GM23338 (cell line): ENCODE measurements around the gene ATP9A. TPM values are rescaled to one million over a fixed set of nuclear protein-coding genes. Genes with fewer than 3 reads are reported as not detected.

Experiments
- ATAC-seq: fragments of 200-7000 bp; cut with Tn5 transposase; 3 replicates; pipeline ENCODE4 v1.9.1; 2020
- DNase-seq: peaks from one replicate; pipeline ENCODE4 v3.0.0-alpha.2; 2015; ENCODE audit warnings: low spot score
- H2AFZ ChIP-seq: fragments of 200-600 bp; sonication (generic); 2 replicates; pipeline ENCODE4 v1.8.0; 2016; ENCODE audit warnings: antibody characterized with exemption, mild to moderate bottlenecking, moderate library complexity
- H3F3A ChIP-seq: fragments of 200-600 bp; sonication (generic); replicated peaks from 2 replicates; pipeline ENCODE4 v1.8.0; 2017; ENCODE audit warnings: antibody characterized with exemption, mixed run types, low read depth
- H3K27ac ChIP-seq: fragments of 200-600 bp; sonication (generic); 2 replicates; pipeline ENCODE4 v1.6.1; 2016; ENCODE audit warnings: low read depth
- H3K27me3 ChIP-seq: fragments of 200-600 bp; sonication (generic); 2 replicates; pipeline ENCODE4 v1.8.0; 2016; ENCODE audit warnings: mild to moderate bottlenecking, mixed run types, moderate library complexity; ENCODE audit not compliant: insufficient read depth
- H3K36me3 ChIP-seq: fragments of 200-600 bp; sonication (generic); 2 replicates; pipeline ENCODE4 v1.8.0; 2016; ENCODE audit warnings: mild to moderate bottlenecking; ENCODE audit not compliant: insufficient read depth
- H3K4me1 ChIP-seq: fragments of 200-600 bp; sonication (generic); 2 replicates; pipeline ENCODE4 v1.8.0; 2016; ENCODE audit warnings: mild to moderate bottlenecking, moderate library complexity; ENCODE audit not compliant: insufficient read depth
- H3K4me2 ChIP-seq: fragments of 200-600 bp; sonication (generic); 2 replicates; pipeline ENCODE4 v1.7.1; 2017; ENCODE audit warnings: mixed run types
- H3K4me3 ChIP-seq: fragments of 200-600 bp; sonication (generic); 2 replicates; pipeline ENCODE4 v1.6.1; 2016; ENCODE audit warnings: mixed run types
- H3K79me2 ChIP-seq: fragments of 200-600 bp; sonication (generic); replicated peaks from 2 replicates; pipeline ENCODE4 v1.8.0; 2017; ENCODE audit warnings: mild to moderate bottlenecking; ENCODE audit not compliant: insufficient read depth
- H3K9me2 ChIP-seq: fragments of 200-600 bp; sonication (generic); 2 replicates; pipeline ENCODE4 v1.8.0; 2017; ENCODE audit not compliant: insufficient read depth
- H4K20me1 ChIP-seq: fragments of 200-600 bp; sonication (generic); replicated peaks from 2 replicates; pipeline ENCODE4 v1.8.0; 2017; ENCODE audit warnings: mild to moderate bottlenecking; ENCODE audit not compliant: insufficient read depth
- H3K27ac Mint-ChIP-seq: 2 replicates; pipeline ENCODE4 v1.8.0; 2020; ENCODE audit warnings: inconsistent platforms, mild to moderate bottlenecking, moderate library complexity, mixed read lengths
- H3K27me3 Mint-ChIP-seq: 3 replicates; pipeline ENCODE4 v1.8.0; 2022; ENCODE audit warnings: low read depth, mild to moderate bottlenecking, moderate library complexity, mixed read lengths, inconsistent platforms; ENCODE audit not compliant: insufficient read depth, poor library complexity
- H3K36me3 Mint-ChIP-seq: 3 replicates; pipeline ENCODE4 v1.8.0; 2021; ENCODE audit warnings: low read depth, mild to moderate bottlenecking, inconsistent platforms, moderate library complexity, mixed read lengths
- H3K4me1 Mint-ChIP-seq: 3 replicates; pipeline ENCODE4 v1.8.0; 2020; ENCODE audit warnings: mild to moderate bottlenecking, inconsistent platforms, mixed read lengths
- H3K4me3 Mint-ChIP-seq: 3 replicates; pipeline ENCODE4 v1.8.0; 2021; ENCODE audit warnings: moderate library complexity, mild to moderate bottlenecking, inconsistent platforms, mixed read lengths
- H3K9me3 Mint-ChIP-seq: 3 replicates; pipeline ENCODE4 v1.8.0; 2020; ENCODE audit warnings: moderate library complexity, mild to moderate bottlenecking, inconsistent platforms, mixed read lengths
- POLR2AphosphoS5 ChIP-seq: IDR thresholded peaks from 2 replicates; pipeline ENCODE4 v1.6.1; 2016; ENCODE audit warnings: antibody characterized with exemption, low read depth
- ZNF114 ChIP-seq: fragments of 250-450 bp; sonication (Bioruptor Pico); IDR thresholded peaks from 2 replicates; pipeline ENCODE4 v1.5.0; 2020; ENCODE audit warnings: mild to moderate bottlenecking, moderate library complexity
- ZNF331 ChIP-seq: fragments of 250-450 bp; sonication (Bioruptor Pico); IDR thresholded peaks from 2 replicates; pipeline ENCODE4 v1.5.0; 2020; ENCODE audit warnings: low read depth, mild to moderate bottlenecking, moderate library complexity
- polyA plus RNA-seq: library from polyadenylated mRNA; unstranded; fragments of >200 nt; fragmentation: Nextera tagmentation; extraction: Ambion mirVana; gene quantifications from 2 replicates; pipeline ENCODE4 v1.2.1, GENCODE V29; 2016
- total RNA-seq: library from RNA; depleted of rRNA; stranded (reverse); fragments of >200 nt; shearing (Covaris generic); gene quantifications from 2 replicates; pipeline ENCODE4 v1.2.3, GENCODE V29; 2014
- TF ChIP-seq, protein P1 (sequence below), 2 experiments: fragments of 200-600 bp in 1 of 2; sonication (generic) in 1 of 2; conservative IDR thresholded peaks; 2 replicates each; pipeline versions ENCODE4 v1.5.1 to v1.6.1; 2016 to 2017; ENCODE audit warnings: antibody characterized with exemption in 2 of 2, low read depth in 2 of 2, mild to moderate bottlenecking in 2 of 2, moderate library complexity in 1 of 2
- TF ChIP-seq, protein P2 (sequence below): IDR thresholded peaks from one replicate; pipeline ENCODE4 v1.6.1; 2018; ENCODE audit warnings: antibody characterized with exemption; ENCODE audit not compliant: unreplicated experiment

ATP9A gene
- total and polyA plus RNA-seq, 2 experiments from 2014 or later, result 0.94 to 5.9 TPM

DNA sequence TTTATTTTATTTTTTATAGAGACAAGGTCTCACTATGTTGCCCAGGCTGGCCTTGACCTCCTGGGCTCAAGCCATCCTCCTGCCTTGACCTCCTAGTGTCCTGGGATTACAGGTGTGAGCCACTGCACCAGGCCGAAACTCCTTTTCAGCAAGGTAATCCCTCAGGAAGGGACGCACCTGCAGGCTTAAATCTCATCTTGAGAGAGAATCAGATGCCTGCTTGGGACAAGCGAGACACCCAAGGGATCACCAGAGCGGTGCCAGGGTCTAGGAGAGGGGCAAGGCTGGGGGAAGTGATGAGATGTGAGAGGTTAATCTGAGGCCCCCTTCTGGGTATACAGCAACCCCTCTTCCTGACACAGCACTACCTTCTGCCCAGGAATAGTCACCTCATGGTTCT is 4.0 kb upstream of the ATP9A start:
- Histone ChIP-seq H3K27me3 (peaks cover 7% of the 10 kb centered on the region; the same call in 1 of the 2 replicates), H3K4me1 (no peaks in the 10 kb centered on the region), H3K4me2 (no peak overlapping the region), H3K36me3 (no peaks in the 10 kb centered on the region; the same call in 1 of the 2 replicates), H3K4me3 (no peak overlapping the region), H3K9me2 (no peaks in the 10 kb centered on the region), H2AFZ (no peak overlapping the region), H3K27ac (no peak overlapping the region), H3F3A (peaks cover 12% of the 10 kb centered on the region; the same call in 1 of the 2 replicates), H3K79me2 (no peaks in the 10 kb centered on the region), H4K20me1 (no peaks in the 10 kb centered on the region; the same call in 1 of the 2 replicates)
- TF ChIP-seq ZNF331 (no peak), ZNF114 (CRISPR knock-in tag) (no peak), POLR2AphosphoS5 (no peak)
- TF ChIP-seq, protein P1, sequence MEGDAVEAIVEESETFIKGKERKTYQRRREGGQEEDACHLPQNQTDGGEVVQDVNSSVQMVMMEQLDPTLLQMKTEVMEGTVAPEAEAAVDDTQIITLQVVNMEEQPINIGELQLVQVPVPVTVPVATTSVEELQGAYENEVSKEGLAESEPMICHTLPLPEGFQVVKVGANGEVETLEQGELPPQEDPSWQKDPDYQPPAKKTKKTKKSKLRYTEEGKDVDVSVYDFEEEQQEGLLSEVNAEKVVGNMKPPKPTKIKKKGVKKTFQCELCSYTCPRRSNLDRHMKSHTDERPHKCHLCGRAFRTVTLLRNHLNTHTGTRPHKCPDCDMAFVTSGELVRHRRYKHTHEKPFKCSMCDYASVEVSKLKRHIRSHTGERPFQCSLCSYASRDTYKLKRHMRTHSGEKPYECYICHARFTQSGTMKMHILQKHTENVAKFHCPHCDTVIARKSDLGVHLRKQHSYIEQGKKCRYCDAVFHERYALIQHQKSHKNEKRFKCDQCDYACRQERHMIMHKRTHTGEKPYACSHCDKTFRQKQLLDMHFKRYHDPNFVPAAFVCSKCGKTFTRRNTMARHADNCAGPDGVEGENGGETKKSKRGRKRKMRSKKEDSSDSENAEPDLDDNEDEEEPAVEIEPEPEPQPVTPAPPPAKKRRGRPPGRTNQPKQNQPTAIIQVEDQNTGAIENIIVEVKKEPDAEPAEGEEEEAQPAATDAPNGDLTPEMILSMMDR (conservative IDR thresholded peaks at IDR 0.05; ENCODE audit: low read depth in 2 of 2), result no peak
- TF ChIP-seq, protein P2, sequence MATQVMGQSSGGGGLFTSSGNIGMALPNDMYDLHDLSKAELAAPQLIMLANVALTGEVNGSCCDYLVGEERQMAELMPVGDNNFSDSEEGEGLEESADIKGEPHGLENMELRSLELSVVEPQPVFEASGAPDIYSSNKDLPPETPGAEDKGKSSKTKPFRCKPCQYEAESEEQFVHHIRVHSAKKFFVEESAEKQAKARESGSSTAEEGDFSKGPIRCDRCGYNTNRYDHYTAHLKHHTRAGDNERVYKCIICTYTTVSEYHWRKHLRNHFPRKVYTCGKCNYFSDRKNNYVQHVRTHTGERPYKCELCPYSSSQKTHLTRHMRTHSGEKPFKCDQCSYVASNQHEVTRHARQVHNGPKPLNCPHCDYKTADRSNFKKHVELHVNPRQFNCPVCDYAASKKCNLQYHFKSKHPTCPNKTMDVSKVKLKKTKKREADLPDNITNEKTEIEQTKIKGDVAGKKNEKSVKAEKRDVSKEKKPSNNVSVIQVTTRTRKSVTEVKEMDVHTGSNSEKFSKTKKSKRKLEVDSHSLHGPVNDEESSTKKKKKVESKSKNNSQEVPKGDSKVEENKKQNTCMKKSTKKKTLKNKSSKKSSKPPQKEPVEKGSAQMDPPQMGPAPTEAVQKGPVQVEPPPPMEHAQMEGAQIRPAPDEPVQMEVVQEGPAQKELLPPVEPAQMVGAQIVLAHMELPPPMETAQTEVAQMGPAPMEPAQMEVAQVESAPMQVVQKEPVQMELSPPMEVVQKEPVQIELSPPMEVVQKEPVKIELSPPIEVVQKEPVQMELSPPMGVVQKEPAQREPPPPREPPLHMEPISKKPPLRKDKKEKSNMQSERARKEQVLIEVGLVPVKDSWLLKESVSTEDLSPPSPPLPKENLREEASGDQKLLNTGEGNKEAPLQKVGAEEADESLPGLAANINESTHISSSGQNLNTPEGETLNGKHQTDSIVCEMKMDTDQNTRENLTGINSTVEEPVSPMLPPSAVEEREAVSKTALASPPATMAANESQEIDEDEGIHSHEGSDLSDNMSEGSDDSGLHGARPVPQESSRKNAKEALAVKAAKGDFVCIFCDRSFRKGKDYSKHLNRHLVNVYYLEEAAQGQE, result no peak
- ATAC-seq (no peak), DNase-seq (no peak)
- H3K4me3 Mint-ChIP-seq, result no peak overlapping the region
- H3K9me3 Mint-ChIP-seq, result no peaks in the 10 kb centered on the region
- H3K27me3 Mint-ChIP-seq, result peaks cover 9% of the 10 kb centered on the region
- peaks cover 4% of the 10 kb centered on the region; the same call in 2 of the 3 replicates for H3K4me1 Mint-ChIP-seq
- no peak overlapping the region for H3K27ac Mint-ChIP-seq
- H3K36me3 Mint-ChIP-seq, result no peaks in the 10 kb centered on the region; the same call in 2 of the 3 replicates

DNA sequence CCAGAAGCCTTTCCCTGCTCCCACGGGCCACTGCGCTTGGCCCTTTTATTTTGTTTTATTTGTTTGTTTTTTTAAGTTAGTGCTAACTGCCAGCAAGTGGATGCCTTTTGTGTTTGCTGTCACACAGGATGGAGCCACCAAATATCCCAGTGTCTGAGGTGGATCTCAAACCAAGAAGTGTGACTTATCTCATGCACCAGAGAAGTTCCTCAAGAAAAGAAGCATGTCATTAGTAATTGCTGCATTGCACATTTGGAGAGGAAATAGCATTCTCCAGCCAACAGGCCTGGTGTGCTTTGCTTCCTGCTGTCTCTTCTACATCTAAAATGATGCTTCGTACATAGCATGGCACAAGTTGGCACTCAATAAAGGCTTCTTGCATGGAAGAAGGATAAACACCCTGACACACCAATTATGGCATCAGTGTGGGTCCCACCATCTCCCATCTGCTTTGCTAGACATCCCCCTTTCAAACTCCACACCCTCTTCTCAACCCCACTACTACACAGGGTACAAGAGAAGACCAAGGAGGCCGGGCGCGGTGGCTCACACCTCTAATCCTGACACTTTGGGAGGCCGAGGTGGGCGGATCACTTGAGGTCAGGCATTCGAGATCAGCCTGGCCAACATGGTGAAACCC is 1.9 kb upstream of the ATP9A start:
- H3K27ac ChIP-seq, result peak overlapping the region; percentile 69; the same call in 1 of the 2 replicates
- no peaks in the 10 kb centered on the region; the same call in 2 of the 3 replicates for H3K36me3 Mint-ChIP-seq
- no peaks in the 10 kb centered on the region for H3K4me1 ChIP-seq
- TF ChIP-seq ZNF331, result no peak
- no peaks in the 10 kb centered on the region for H3K9me3 Mint-ChIP-seq
- no peak for ATAC-seq
- no peak overlapping the region for H3K4me3 Mint-ChIP-seq
- peaks cover 12% of the 10 kb centered on the region for H3F3A ChIP-seq
- H4K20me1 ChIP-seq, result no peaks in the 10 kb centered on the region; the same call in 1 of the 2 replicates
- H3K79me2 ChIP-seq, result no peaks in the 10 kb centered on the region
- peaks cover 7% of the 10 kb centered on the region; the same call in 1 of the 2 replicates for H3K27me3 ChIP-seq
- no peak overlapping the region for H3K27ac Mint-ChIP-seq
- no peaks in the 10 kb centered on the region for H3K9me2 ChIP-seq
- H3K4me3 ChIP-seq, result no peak overlapping the region
- no peak for DNase-seq
- no peaks in the 10 kb centered on the region; the same call in 1 of the 2 replicates for H3K36me3 ChIP-seq
- peaks cover 4% of the 10 kb centered on the region; the same call in 2 of the 3 replicates for H3K4me1 Mint-ChIP-seq
- no peak overlapping the region for H2AFZ ChIP-seq
- peaks cover 7% of the 10 kb centered on the region for H3K27me3 Mint-ChIP-seq
- H3K4me2 ChIP-seq, result no peak overlapping the region
